ENCODE measurements around the gene TSC22D4.

GRCh38 chr7:100488333-100489095 lies 9.5 kb upstream of the TSC22D4 start:
- TF ChIP-seq CTCF (IDR thresholded peaks at IDR 0.05) = no peak
- TF ChIP-seq POLR2A (IDR thresholded peaks at IDR 0.05) = no peak

All from esophagus squamous epithelium (tissue), 4 donors.